ENCODE data around the gene FMN1.
A peak's percentile ranks its signal among the peaks of the same experiment; 100 is the strongest.

Gene FMN1

GRCh38 chr15:33011976-33012375 lies 182.5 kb downstream of the FMN1 start:
- DNase-seq (ENCODE audit: low spot score), result no peak

GRCh38 chr15:33009603-33010002 lies 184.9 kb downstream of the FMN1 start:
- no peak for DNase-seq (ENCODE audit: low spot score)

GRCh38 chr15:33009026-33009425 lies 185.5 kb downstream of the FMN1 start:
- no peak for DNase-seq (ENCODE audit: low spot score)

GRCh38 chr15:33008284-33008995 lies 186.1 kb downstream of the FMN1 start:
- DNase-seq (ENCODE audit: low spot score), result peak; percentile 6

GRCh38 chr15:33007303-33007855 lies 187.1 kb downstream of the FMN1 start:
- DNase-seq (ENCODE audit: low spot score), result peak; percentile 31

- no peak for DNase-seq (ENCODE audit: low spot score)
These were observed 188.9 kb downstream of the FMN1 start for GRCh38 chr15:33005582-33005981.

GRCh38 chr15:33001926-33002325 lies 192.6 kb downstream of the FMN1 start:
- no peak for DNase-seq (ENCODE audit: low spot score)

GRCh38 chr15:32998979-32999672 lies 195.4 kb downstream of the FMN1 start:
- DNase-seq (ENCODE audit: low spot score), result no peak

GRCh38 chr15:32998182-32998581 lies 196.3 kb downstream of the FMN1 start:
- no peak for DNase-seq (ENCODE audit: low spot score)

- DNase-seq (ENCODE audit: low spot score), result peak; percentile 50
These were observed 199.6 kb downstream of the FMN1 start for GRCh38 chr15:32994810-32995424.

- peak; percentile 11 for DNase-seq (ENCODE audit: low spot score)
These were observed 201.2 kb downstream of the FMN1 start for GRCh38 chr15:32993285-32993684.

GRCh38 chr15:32991619-32992111 lies 202.8 kb downstream of the FMN1 start:
- no peak for DNase-seq (ENCODE audit: low spot score)

- no peak for DNase-seq (ENCODE audit: low spot score)
These were observed 204.4 kb downstream of the FMN1 start for GRCh38 chr15:32990071-32990470.

GRCh38 chr15:32987067-32987466 lies 207.4 kb downstream of the FMN1 start:
- peak; percentile 90 for DNase-seq (ENCODE audit: low spot score)

GRCh38 chr15:32986147-32986546 lies 208.4 kb downstream of the FMN1 start:
- no peak for DNase-seq (ENCODE audit: low spot score)

- DNase-seq (ENCODE audit: low spot score), result no peak
These were observed 210.8 kb downstream of the FMN1 start for GRCh38 chr15:32983679-32984078.

GRCh38 chr15:32982001-32982400 lies 212.5 kb downstream of the FMN1 start:
- DNase-seq (ENCODE audit: low spot score), result no peak

GRCh38 chr15:32981536-32981935 lies 213.0 kb downstream of the FMN1 start:
- DNase-seq (ENCODE audit: low spot score), result no peak

GRCh38 chr15:32979710-32980109 lies 214.8 kb downstream of the FMN1 start:
- DNase-seq (ENCODE audit: low spot score), result peak; percentile 99

GRCh38 chr15:32977506-32977905 lies 217.0 kb downstream of the FMN1 start:
- no peak for DNase-seq (ENCODE audit: low spot score)

- DNase-seq (ENCODE audit: low spot score), result no peak
These were observed 219.8 kb downstream of the FMN1 start for GRCh38 chr15:32974691-32975090.

- DNase-seq (ENCODE audit: low spot score), result peak; percentile 84
These were observed 221.8 kb downstream of the FMN1 start for GRCh38 chr15:32972686-32973085.

GRCh38 chr15:32970847-32971246 lies 223.7 kb downstream of the FMN1 start:
- DNase-seq (ENCODE audit: low spot score), result no peak
